Mammary epithelial cell (primary cell): ENCODE data around the gene RPL39L.

Experiments
- EZH2 ChIP-seq: IDR thresholded peaks from 2 replicates; pipeline ENCODE4 v1.6.1; 2012; ENCODE audit warnings: low read length, inconsistent platforms, borderline replicate concordance
- TF ChIP-seq, protein P1 (sequence below), 2 donors: IDR thresholded peaks in 1 of 2; conservative IDR thresholded peaks in 1 of 2; 2 replicates each; pipeline ENCODE4 v1.5.1; 2011 to 2012; ENCODE audit warnings: inconsistent platforms in 2 of 2, low read length in 2 of 2, mild to moderate bottlenecking in 2 of 2, control low read depth in 1 of 2, low read depth in 1 of 2; ENCODE audit not compliant: insufficient read depth in 1 of 2; ENCODE audit errors: extremely low read depth in 1 of 2

GRCh38 chr3:187186375-187186774 is 47.1 kb upstream of the RPL39L start:
- TF ChIP-seq, protein P1, sequence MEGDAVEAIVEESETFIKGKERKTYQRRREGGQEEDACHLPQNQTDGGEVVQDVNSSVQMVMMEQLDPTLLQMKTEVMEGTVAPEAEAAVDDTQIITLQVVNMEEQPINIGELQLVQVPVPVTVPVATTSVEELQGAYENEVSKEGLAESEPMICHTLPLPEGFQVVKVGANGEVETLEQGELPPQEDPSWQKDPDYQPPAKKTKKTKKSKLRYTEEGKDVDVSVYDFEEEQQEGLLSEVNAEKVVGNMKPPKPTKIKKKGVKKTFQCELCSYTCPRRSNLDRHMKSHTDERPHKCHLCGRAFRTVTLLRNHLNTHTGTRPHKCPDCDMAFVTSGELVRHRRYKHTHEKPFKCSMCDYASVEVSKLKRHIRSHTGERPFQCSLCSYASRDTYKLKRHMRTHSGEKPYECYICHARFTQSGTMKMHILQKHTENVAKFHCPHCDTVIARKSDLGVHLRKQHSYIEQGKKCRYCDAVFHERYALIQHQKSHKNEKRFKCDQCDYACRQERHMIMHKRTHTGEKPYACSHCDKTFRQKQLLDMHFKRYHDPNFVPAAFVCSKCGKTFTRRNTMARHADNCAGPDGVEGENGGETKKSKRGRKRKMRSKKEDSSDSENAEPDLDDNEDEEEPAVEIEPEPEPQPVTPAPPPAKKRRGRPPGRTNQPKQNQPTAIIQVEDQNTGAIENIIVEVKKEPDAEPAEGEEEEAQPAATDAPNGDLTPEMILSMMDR (conservative IDR thresholded peaks at IDR 0.05 in 1 of 2, IDR thresholded peaks at IDR 0.05 in 1 of 2; ENCODE audit: extremely low read depth in 1 of 2, insufficient read depth in 1 of 2, low read depth in 1 of 2, low read length in 2 of 2) = no peak
- TF ChIP-seq EZH2 = no peak
